ENCODE data around the gene GPATCH8. TPM values are rescaled to one million over a fixed set of nuclear protein-coding genes. Genes with fewer than 3 reads are reported as not detected.

GPATCH8 gene
- total and polyA plus RNA-seq, 2 donors (not counting 1 experiment from before 2014, with no cell fraction given), result 13.7 to 19.3 TPM

DNA sequence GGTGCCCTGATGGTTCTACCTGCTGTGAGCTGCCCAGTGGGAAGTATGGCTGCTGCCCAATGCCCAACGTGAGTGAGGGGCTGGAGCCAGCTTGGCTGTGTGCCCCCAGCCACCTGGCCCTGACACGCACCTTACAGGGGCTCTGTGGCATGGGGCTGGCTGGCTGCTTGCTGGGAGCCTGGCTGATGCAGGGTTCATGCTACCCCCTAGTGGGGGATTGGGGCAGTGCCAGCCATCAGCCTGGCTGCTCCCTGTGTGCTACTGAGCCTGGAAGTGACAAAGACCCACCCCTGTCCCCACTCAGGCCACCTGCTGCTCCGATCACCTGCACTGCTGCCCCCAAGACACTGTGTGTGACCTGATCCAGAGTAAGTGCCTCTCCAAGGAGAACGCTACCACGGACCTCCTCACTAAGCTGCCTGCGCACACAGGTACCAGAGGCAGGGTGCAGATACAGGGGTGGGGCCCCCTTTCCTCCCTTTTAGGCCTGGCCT is 152.4 kb downstream of the GPATCH8 start:
- no peak overlapping the region for H3K9ac ChIP-seq (ENCODE audit: insufficient read depth, low read length)
- peaks cover 4% of the 10 kb centered on the region for H3K79me2 ChIP-seq (ENCODE audit: control insufficient read depth, insufficient read depth, low read length)
- H3K4me3 ChIP-seq (replicated peaks in 1 of 4; ENCODE audit: control extremely low read depth in 1 of 4, insufficient read depth in 1 of 4, low read depth in 3 of 4, low read length in 4 of 4), result no peak overlapping the region
- DNase-seq (ENCODE audit: low read depth in 2 of 2), result peak; percentile 25 to 44
- H3K27ac ChIP-seq (ENCODE audit: insufficient read depth, low read length), result no peak overlapping the region
- TF ChIP-seq EZH2 (IDR thresholded peaks at IDR 0.05; ENCODE audit: low read length, missing control alignments), result no peak
- TF ChIP-seq, protein P1, sequence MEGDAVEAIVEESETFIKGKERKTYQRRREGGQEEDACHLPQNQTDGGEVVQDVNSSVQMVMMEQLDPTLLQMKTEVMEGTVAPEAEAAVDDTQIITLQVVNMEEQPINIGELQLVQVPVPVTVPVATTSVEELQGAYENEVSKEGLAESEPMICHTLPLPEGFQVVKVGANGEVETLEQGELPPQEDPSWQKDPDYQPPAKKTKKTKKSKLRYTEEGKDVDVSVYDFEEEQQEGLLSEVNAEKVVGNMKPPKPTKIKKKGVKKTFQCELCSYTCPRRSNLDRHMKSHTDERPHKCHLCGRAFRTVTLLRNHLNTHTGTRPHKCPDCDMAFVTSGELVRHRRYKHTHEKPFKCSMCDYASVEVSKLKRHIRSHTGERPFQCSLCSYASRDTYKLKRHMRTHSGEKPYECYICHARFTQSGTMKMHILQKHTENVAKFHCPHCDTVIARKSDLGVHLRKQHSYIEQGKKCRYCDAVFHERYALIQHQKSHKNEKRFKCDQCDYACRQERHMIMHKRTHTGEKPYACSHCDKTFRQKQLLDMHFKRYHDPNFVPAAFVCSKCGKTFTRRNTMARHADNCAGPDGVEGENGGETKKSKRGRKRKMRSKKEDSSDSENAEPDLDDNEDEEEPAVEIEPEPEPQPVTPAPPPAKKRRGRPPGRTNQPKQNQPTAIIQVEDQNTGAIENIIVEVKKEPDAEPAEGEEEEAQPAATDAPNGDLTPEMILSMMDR (conservative IDR thresholded peaks at IDR 0.05 in 1 of 2, IDR thresholded peaks at IDR 0.05 in 1 of 2; ENCODE audit: low read depth in 1 of 2, low read length in 2 of 2), result peak; percentile 50 to 84
- H3K4me2 ChIP-seq (ENCODE audit: extremely low read depth, insufficient read depth, low read length), result no peak overlapping the region
- H3K36me3 ChIP-seq (ENCODE audit: control insufficient read depth, insufficient read depth, low read length), result peaks cover 18% of the 10 kb centered on the region
- H3K4me1 ChIP-seq (ENCODE audit: control insufficient read depth, extremely low read depth, insufficient read depth, low read length), result no peaks in the 10 kb centered on the region
- no peaks in the 10 kb centered on the region for H3K9me3 ChIP-seq (ENCODE audit: control insufficient read depth, insufficient read depth, low read depth, low read length)
- no peak overlapping the region for H2AFZ ChIP-seq (ENCODE audit: low read length)
- H3K27me3 ChIP-seq (ENCODE audit: control insufficient read depth, insufficient read depth, low read length), result no peaks in the 10 kb centered on the region
- H4K20me1 ChIP-seq (ENCODE audit: control insufficient read depth, extremely low read depth, insufficient read depth, low read length), result no peaks in the 10 kb centered on the region

DNA sequence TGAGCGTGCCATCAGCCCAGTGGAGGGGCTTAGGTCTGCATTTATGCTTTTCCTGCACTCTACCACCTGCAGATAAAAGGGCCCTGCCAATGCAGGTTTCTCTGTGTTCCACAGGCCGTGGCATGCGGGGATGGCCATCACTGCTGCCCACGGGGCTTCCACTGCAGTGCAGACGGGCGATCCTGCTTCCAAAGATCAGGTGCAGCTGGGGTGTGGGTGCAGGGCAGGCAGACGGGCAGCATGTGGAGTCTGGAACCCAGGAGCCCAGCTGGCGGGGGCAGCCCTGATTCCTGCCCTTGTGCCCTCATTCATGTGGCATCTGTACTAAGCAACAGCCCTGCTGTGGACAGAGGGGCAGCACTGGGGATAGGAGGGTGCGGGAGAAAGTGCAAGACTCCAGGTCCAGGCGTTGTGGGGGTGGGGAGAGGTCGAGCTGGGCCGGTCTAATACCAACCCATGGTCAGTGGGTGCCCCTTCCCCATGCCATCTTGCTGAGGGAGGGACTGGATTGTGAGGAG is 153.6 kb downstream of the GPATCH8 start:
- Histone ChIP-seq H3K4me2 (ENCODE audit: extremely low read depth, insufficient read depth, low read length) (no peak overlapping the region), H2AFZ (ENCODE audit: low read length) (no peak overlapping the region), H3K36me3 (ENCODE audit: control insufficient read depth, insufficient read depth, low read length) (peaks cover 18% of the 10 kb centered on the region), H3K27me3 (ENCODE audit: control insufficient read depth, insufficient read depth, low read length) (no peaks in the 10 kb centered on the region), H3K4me1 (ENCODE audit: control insufficient read depth, extremely low read depth, insufficient read depth, low read length) (no peaks in the 10 kb centered on the region), H3K9ac (ENCODE audit: insufficient read depth, low read length) (no peak overlapping the region), H3K9me3 (ENCODE audit: control insufficient read depth, insufficient read depth, low read depth, low read length) (no peaks in the 10 kb centered on the region), H3K27ac (ENCODE audit: insufficient read depth, low read length) (no peak overlapping the region), H3K79me2 (ENCODE audit: control insufficient read depth, insufficient read depth, low read length) (peaks cover 7% of the 10 kb centered on the region), H4K20me1 (ENCODE audit: control insufficient read depth, extremely low read depth, insufficient read depth, low read length) (no peaks in the 10 kb centered on the region), H3K4me3 (replicated peaks in 1 of 4; ENCODE audit: control extremely low read depth in 1 of 4, insufficient read depth in 1 of 4, low read depth in 3 of 4, low read length in 4 of 4) (no peak overlapping the region)
- no peak for DNase-seq (ENCODE audit: low read depth in 2 of 2)
- no peak for TF ChIP-seq EZH2 (IDR thresholded peaks at IDR 0.05; ENCODE audit: low read length, missing control alignments)
- TF ChIP-seq, protein P1 (conservative IDR thresholded peaks at IDR 0.05 in 1 of 2, IDR thresholded peaks at IDR 0.05 in 1 of 2; ENCODE audit: low read depth in 1 of 2, low read length in 2 of 2), result no peak

DNA sequence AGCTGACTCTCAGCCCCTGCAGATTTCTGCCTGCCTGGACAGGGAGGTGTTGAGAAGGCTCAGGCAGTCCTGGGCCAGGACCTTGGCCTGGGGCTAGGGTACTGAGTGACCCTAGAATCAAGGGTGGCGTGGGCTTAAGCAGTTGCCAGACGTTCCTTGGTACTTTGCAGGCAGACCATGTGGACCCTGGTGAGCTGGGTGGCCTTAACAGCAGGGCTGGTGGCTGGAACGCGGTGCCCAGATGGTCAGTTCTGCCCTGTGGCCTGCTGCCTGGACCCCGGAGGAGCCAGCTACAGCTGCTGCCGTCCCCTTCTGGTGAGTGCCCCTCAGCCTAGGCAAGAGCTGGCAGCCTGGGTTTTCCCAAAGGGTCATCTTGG is 154.2 kb downstream of the GPATCH8 start:
- TF ChIP-seq, protein P1 (conservative IDR thresholded peaks at IDR 0.05 in 1 of 2, IDR thresholded peaks at IDR 0.05 in 1 of 2; ENCODE audit: low read depth in 1 of 2, low read length in 2 of 2), result no peak
- no peak for TF ChIP-seq EZH2 (IDR thresholded peaks at IDR 0.05; ENCODE audit: low read length, missing control alignments)
- H3K9me3 ChIP-seq (ENCODE audit: control insufficient read depth, insufficient read depth, low read depth, low read length), result no peaks in the 10 kb centered on the region
- H3K9ac ChIP-seq (ENCODE audit: insufficient read depth, low read length), result no peak overlapping the region
- H3K27me3 ChIP-seq (ENCODE audit: control insufficient read depth, insufficient read depth, low read length), result no peaks in the 10 kb centered on the region
- H3K27ac ChIP-seq (ENCODE audit: insufficient read depth, low read length), result no peak overlapping the region
- no peak overlapping the region for H2AFZ ChIP-seq (ENCODE audit: low read length)
- peaks cover 18% of the 10 kb centered on the region for H3K36me3 ChIP-seq (ENCODE audit: control insufficient read depth, insufficient read depth, low read length)
- H3K79me2 ChIP-seq (ENCODE audit: control insufficient read depth, insufficient read depth, low read length), result peaks cover 7% of the 10 kb centered on the region
- no peaks in the 10 kb centered on the region for H4K20me1 ChIP-seq (ENCODE audit: control insufficient read depth, extremely low read depth, insufficient read depth, low read length)
- H3K4me3 ChIP-seq (replicated peaks in 1 of 4; ENCODE audit: control extremely low read depth in 1 of 4, insufficient read depth in 1 of 4, low read depth in 3 of 4, low read length in 4 of 4), result no peak overlapping the region
- H3K4me2 ChIP-seq (ENCODE audit: extremely low read depth, insufficient read depth, low read length), result no peak overlapping the region
- no peak for DNase-seq (ENCODE audit: low read depth in 2 of 2)
- no peaks in the 10 kb centered on the region for H3K4me1 ChIP-seq (ENCODE audit: control insufficient read depth, extremely low read depth, insufficient read depth, low read length)

Data from fibroblast of lung (primary cell).